ENCODE data around the gene PTPRM.

PTPRM gene

GRCh38 chr18:7815787-7816186 is 248.7 kb downstream of the PTPRM start:
- H3K4me3 ChIP-seq (ENCODE audit: low read depth, low read length), result no peak overlapping the region
- H3K9me3 ChIP-seq (ENCODE audit: control insufficient read depth, insufficient read depth, low read depth, low read length), result no peaks in the 10 kb centered on the region; the same call in 1 of the 2 replicates
- no peaks in the 10 kb centered on the region for H3K4me1 ChIP-seq (ENCODE audit: control insufficient read depth, insufficient read depth, low read length)
- TF ChIP-seq ZNF223 (tag by site-specific recombination; IDR thresholded peaks at IDR 0.05) (no peak), HOXC10 (CRISPR knock-in tag; IDR thresholded peaks at IDR 0.05) (no peak), ZNF76 (tag by site-specific recombination; IDR thresholded peaks at IDR 0.05; ENCODE audit: borderline replicate concordance, low read depth) (no peak)
- TF ChIP-seq, protein P1, sequence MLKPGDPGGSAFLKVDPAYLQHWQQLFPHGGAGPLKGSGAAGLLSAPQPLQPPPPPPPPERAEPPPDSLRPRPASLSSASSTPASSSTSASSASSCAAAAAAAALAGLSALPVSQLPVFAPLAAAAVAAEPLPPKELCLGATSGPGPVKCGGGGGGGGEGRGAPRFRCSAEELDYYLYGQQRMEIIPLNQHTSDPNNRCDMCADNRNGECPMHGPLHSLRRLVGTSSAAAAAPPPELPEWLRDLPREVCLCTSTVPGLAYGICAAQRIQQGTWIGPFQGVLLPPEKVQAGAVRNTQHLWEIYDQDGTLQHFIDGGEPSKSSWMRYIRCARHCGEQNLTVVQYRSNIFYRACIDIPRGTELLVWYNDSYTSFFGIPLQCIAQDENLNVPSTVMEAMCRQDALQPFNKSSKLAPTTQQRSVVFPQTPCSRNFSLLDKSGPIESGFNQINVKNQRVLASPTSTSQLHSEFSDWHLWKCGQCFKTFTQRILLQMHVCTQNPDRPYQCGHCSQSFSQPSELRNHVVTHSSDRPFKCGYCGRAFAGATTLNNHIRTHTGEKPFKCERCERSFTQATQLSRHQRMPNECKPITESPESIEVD (tag by site-specific recombination; IDR thresholded peaks at IDR 0.05), result no peak
- CTCF ChIA-PET, result no interaction called here
- POLR2A ChIA-PET, result no interaction called here
- H3K27ac ChIP-seq (ENCODE audit: extremely low read depth, low read depth, low read length), result no peak overlapping the region
- H3K36me3 ChIP-seq (ENCODE audit: control insufficient read depth in 2 of 2, insufficient read depth in 1 of 2, low read length in 2 of 2), result no peaks in the 10 kb centered on the region

GRCh38 chr18:7817575-7818230 is 250.6 kb downstream of the PTPRM start:
- Histone ChIP-seq H3K4me3 (ENCODE audit: low read depth, low read length) (no peak overlapping the region), H3K9me3 (ENCODE audit: control insufficient read depth, insufficient read depth, low read depth, low read length) (no peaks in the 10 kb centered on the region; the same call in 1 of the 2 replicates), H3K27ac (ENCODE audit: extremely low read depth, low read depth, low read length) (no peak overlapping the region), H3K4me1 (ENCODE audit: control insufficient read depth, insufficient read depth, low read length) (no peaks in the 10 kb centered on the region), H3K36me3 (ENCODE audit: control insufficient read depth in 2 of 2, insufficient read depth in 1 of 2, low read length in 2 of 2) (no peaks in the 10 kb centered on the region)
- ChIA-PET CTCF (interaction anchor here (0.5 to 1.1 kb wide), 4 partner anchors 14 to 571 kb away, joined by 3 to 5 read pairs (median 4); no protein-coding TSS in a partner anchor), POLR2A (no interaction called here)
- TF ChIP-seq REPIN1 (tag by site-specific recombination; IDR thresholded peaks at IDR 0.05; ENCODE audit: low read depth), result no peak
- TF ChIP-seq ZNF112 (tag by site-specific recombination; IDR thresholded peaks at IDR 0.05), result no peak

GRCh38 chr18:7821784-7822183 is 254.7 kb downstream of the PTPRM start:
- Histone ChIP-seq H3K27ac (ENCODE audit: extremely low read depth, low read depth, low read length) (no peak overlapping the region), H3K4me3 (ENCODE audit: low read depth, low read length) (no peak overlapping the region), H3K9me3 (ENCODE audit: control insufficient read depth, insufficient read depth, low read depth, low read length) (no peaks in the 10 kb centered on the region), H3K4me1 (ENCODE audit: control insufficient read depth, insufficient read depth, low read length) (no peaks in the 10 kb centered on the region), H3K36me3 (ENCODE audit: control insufficient read depth in 2 of 2, insufficient read depth in 1 of 2, low read length in 2 of 2) (no peaks in the 10 kb centered on the region)
- TF ChIP-seq, protein P2, sequence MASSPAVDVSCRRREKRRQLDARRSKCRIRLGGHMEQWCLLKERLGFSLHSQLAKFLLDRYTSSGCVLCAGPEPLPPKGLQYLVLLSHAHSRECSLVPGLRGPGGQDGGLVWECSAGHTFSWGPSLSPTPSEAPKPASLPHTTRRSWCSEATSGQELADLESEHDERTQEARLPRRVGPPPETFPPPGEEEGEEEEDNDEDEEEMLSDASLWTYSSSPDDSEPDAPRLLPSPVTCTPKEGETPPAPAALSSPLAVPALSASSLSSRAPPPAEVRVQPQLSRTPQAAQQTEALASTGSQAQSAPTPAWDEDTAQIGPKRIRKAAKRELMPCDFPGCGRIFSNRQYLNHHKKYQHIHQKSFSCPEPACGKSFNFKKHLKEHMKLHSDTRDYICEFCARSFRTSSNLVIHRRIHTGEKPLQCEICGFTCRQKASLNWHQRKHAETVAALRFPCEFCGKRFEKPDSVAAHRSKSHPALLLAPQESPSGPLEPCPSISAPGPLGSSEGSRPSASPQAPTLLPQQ (tag by site-specific recombination; IDR thresholded peaks at IDR 0.05), result no peak
- no peak for TF ChIP-seq YY2 (tag by site-specific recombination; IDR thresholded peaks at IDR 0.05)
- no peak for TF ChIP-seq ZFP37 (tag by site-specific recombination; IDR thresholded peaks at IDR 0.05)
- no peak for TF ChIP-seq KLF7 (tag by site-specific recombination; IDR thresholded peaks at IDR 0.05; ENCODE audit: borderline replicate concordance)
- TF ChIP-seq ZNF138 (tag by site-specific recombination; IDR thresholded peaks at IDR 0.05; ENCODE audit: borderline replicate concordance), result no peak
- no peak for TF ChIP-seq ZNF394 (tag by site-specific recombination; IDR thresholded peaks at IDR 0.05; ENCODE audit: borderline replicate concordance)
- TF ChIP-seq ZNF335 (tag by site-specific recombination; conservative IDR thresholded peaks at IDR 0.05), result no peak
- no peak for TF ChIP-seq ZNF350 (tag by site-specific recombination; IDR thresholded peaks at IDR 0.05)
- TF ChIP-seq ZNF548 (tag by site-specific recombination; IDR thresholded peaks at IDR 0.05), result no peak
- TF ChIP-seq ZNF398 (tag by site-specific recombination; IDR thresholded peaks at IDR 0.05), result no peak
- TF ChIP-seq, protein P3, sequence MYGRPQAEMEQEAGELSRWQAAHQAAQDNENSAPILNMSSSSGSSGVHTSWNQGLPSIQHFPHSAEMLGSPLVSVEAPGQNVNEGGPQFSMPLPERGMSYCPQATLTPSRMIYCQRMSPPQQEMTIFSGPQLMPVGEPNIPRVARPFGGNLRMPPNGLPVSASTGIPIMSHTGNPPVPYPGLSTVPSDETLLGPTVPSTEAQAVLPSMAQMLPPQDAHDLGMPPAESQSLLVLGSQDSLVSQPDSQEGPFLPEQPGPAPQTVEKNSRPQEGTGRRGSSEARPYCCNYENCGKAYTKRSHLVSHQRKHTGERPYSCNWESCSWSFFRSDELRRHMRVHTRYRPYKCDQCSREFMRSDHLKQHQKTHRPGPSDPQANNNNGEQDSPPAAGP (tag by site-specific recombination; IDR thresholded peaks at IDR 0.05), result no peak
- TF ChIP-seq ZNF416 (tag by site-specific recombination; IDR thresholded peaks at IDR 0.05), result no peak
- no peak for TF ChIP-seq ZNF48 (tag by site-specific recombination; IDR thresholded peaks at IDR 0.05)
- no peak for TF ChIP-seq ZSCAN16 (tag by site-specific recombination; IDR thresholded peaks at IDR 0.05)
- no peak for TF ChIP-seq HOXD13 (CRISPR knock-in tag; IDR thresholded peaks at IDR 0.05; ENCODE audit: borderline replicate concordance)
- no peak for TF ChIP-seq ZNF549 (tag by site-specific recombination; IDR thresholded peaks at IDR 0.05)
- TF ChIP-seq ZNF660 (tag by site-specific recombination; IDR thresholded peaks at IDR 0.05), result no peak
- no peak for TF ChIP-seq MYNN (tag by site-specific recombination; IDR thresholded peaks at IDR 0.05; ENCODE audit: borderline replicate concordance)
- POLR2A ChIA-PET, result no interaction called here
- CTCF ChIA-PET, result interaction anchor here (1.0 kb wide), 1 partner anchor 605 kb away, joined by 3 read pairs; no protein-coding TSS in a partner anchor

All from HEK293 (cell line).